NB4 (cell line): Measurements from ENCODE around the gene LRFN2.

ENCODE experiments used
- DNase-seq: peaks from one replicate; pipeline ENCODE4 v3.0.0; 2010; ENCODE audit warnings: low read depth
- H3K4me3 ChIP-seq: one replicate; pipeline ENCODE4 v1.5.1; 2011; ENCODE audit warnings: mild to moderate bottlenecking, low read depth, low read length, moderate library complexity
- MYC ChIP-seq: IDR thresholded peaks from 2 replicates; pipeline ENCODE4 v1.6.1; 2011; ENCODE audit warnings: low read depth, low read length
- POLR2A ChIP-seq: IDR thresholded peaks from 2 replicates; pipeline ENCODE4 v1.6.1; 2011; ENCODE audit warnings: mild to moderate bottlenecking; ENCODE audit not compliant: insufficient read length; ENCODE audit errors: extremely low read depth
- TF ChIP-seq, protein P1 (sequence below): IDR thresholded peaks from 2 replicates; pipeline ENCODE4 v1.6.1; 2011; ENCODE audit warnings: low read depth, low read length
- TF ChIP-seq, protein P2 (sequence below): IDR thresholded peaks from one replicate; pipeline ENCODE4 v1.5.1; 2012; ENCODE audit warnings: low read depth, low read length

The LRFN2 gene

DNA sequence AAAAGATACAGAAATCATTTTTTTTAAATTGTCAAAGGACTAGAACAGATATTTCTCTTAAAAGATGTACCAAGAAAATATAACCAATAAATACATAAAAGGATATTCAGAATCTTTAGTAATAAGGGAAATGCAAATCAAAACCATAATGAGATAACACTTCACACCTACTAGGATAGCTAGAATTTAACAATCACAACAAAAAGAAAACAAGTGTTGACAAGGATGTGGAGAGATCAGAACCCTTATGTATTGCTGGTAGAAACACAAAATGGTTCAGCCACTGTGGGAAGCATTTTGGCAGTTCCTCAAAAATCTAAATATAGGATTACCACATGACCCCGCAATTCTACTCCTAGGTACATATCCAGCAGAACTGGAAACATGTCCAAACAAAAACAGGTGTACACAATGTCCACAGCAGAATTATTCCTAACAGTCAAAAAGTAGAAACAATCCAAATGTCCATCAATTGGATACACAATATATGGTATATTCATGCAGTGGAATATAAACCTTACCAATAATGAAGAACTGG lies 211.0 kb downstream of the LRFN2 start:
- TF ChIP-seq, protein P1, sequence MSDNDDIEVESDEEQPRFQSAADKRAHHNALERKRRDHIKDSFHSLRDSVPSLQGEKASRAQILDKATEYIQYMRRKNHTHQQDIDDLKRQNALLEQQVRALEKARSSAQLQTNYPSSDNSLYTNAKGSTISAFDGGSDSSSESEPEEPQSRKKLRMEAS, result no peak
- TF ChIP-seq MYC, result no peak
- H3K4me3 ChIP-seq, result no peak overlapping the region
- DNase-seq, result no peak

DNA sequence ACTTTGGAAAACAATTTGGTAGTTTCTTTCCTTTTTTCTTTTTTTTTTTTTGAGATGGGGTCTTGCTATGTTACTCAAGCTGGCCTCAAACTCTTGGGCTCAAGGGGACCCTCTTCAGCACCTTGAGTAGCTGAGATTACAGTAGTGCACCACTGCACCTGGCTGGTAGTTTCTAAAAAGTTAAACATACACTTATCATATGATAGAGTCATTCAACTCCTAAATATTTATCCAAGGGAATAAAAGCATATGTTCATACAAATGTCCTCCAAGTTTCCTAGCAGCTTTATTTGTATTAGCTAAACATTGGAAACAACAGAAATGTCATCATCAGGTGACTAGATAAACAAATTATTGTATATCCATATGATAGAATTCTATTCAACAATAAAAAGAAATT lies 213.9 kb downstream of the LRFN2 start:
- TF ChIP-seq, protein P2, sequence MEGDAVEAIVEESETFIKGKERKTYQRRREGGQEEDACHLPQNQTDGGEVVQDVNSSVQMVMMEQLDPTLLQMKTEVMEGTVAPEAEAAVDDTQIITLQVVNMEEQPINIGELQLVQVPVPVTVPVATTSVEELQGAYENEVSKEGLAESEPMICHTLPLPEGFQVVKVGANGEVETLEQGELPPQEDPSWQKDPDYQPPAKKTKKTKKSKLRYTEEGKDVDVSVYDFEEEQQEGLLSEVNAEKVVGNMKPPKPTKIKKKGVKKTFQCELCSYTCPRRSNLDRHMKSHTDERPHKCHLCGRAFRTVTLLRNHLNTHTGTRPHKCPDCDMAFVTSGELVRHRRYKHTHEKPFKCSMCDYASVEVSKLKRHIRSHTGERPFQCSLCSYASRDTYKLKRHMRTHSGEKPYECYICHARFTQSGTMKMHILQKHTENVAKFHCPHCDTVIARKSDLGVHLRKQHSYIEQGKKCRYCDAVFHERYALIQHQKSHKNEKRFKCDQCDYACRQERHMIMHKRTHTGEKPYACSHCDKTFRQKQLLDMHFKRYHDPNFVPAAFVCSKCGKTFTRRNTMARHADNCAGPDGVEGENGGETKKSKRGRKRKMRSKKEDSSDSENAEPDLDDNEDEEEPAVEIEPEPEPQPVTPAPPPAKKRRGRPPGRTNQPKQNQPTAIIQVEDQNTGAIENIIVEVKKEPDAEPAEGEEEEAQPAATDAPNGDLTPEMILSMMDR, result no peak
- TF ChIP-seq POLR2A (no peak), MYC (no peak)
- TF ChIP-seq, protein P1, result no peak
- H3K4me3 ChIP-seq, result no peak overlapping the region
- DNase-seq, result no peak

DNA sequence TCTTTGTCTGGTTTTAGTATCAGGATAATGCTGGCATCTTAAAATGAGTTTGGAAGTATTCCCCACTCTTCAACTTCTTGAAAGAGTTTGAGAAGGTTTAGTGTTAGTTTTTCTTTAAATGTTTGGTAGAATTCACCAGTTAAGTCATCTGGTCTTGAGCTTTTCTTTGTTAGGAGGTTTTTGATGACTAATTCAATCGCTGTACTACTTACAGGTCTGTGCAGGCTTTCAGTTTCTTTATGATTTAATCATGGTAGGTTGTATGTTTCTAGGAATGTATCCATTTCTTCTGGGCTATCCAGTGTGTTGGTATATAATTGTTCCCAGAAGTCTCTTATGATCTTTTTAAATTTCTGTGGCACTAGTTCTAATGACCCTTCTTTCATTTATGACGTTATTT lies 215.5 kb downstream of the LRFN2 start:
- TF ChIP-seq POLR2A (no peak), MYC (no peak)
- TF ChIP-seq, protein P1, result no peak
- TF ChIP-seq, protein P2, result no peak
- DNase-seq, result no peak

DNA sequence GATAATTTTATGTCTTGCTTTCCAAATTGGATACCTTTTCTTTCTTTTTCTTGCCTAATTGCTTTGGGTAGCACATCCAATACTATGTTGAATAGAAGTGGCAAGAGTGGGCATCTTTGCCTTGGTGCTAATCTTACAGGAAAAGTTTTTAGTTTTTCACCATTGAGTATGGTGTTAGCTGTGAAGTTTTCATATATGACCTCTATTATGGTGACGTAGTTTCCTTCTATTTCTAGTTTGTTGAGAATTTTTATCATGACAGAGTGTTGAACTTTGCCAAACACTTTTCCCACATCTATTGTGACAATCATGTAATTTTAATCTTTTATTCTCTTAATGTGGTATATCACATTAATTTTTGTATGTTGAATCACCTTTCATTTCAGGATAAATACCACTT lies 216.1 kb downstream of the LRFN2 start:
- no peak overlapping the region for H3K4me3 ChIP-seq
- DNase-seq, result no peak
- TF ChIP-seq, protein P2, result no peak
- TF ChIP-seq, protein P1, result no peak
- TF ChIP-seq POLR2A (no peak), MYC (no peak)

More for the DNA sequence above, 215.5 kb downstream of the LRFN2 start:
- H3K4me3 ChIP-seq, result no peak overlapping the region

DNA sequence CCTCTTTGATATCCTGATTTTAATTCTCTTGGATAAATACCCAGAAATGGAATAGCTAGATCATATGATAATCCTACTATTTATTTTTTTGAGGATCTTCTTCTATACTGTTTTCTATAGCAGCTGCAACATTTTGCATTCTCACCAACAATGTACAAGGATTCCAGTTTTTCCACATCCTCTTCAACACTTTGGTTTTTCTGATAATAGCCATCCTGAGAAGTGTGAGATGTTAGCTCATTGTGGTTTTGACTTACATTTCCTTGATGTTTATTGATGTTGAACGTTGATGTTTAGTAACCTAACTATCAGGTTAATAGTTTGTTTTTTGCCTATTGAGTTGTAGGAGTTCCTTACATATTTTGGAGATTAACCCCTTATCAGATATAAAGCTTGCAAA lies 217.3 kb downstream of the LRFN2 start:
- no peak for TF ChIP-seq MYC
- TF ChIP-seq, protein P2, result no peak
- no peak for TF ChIP-seq POLR2A
- TF ChIP-seq, protein P1, result no peak
- DNase-seq, result no peak
- H3K4me3 ChIP-seq, result no peak overlapping the region

DNA sequence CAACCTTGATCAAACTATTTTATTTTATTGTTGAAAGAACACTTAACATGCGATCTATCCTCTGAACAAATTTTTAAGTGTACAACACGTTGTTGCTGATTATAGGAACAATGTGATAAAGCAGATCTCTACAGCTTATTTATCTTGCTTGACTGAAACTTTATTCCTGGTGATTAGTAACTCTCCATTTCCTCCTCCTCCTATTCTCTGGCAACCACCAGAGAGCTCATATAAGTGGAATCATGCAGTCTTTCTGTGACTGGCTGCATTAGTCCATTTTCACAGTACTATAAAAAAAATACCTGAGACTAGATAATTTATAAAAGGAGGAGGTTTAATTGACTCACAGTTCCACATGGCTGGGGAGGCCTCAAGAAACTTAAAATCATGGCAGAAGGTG lies 218.1 kb downstream of the LRFN2 start:
- H3K4me3 ChIP-seq, result no peak overlapping the region
- TF ChIP-seq, protein P2, result no peak
- TF ChIP-seq POLR2A (no peak), MYC (no peak)
- TF ChIP-seq, protein P1, result no peak
- no peak for DNase-seq
